PC-9 (cell line): ENCODE data around the gene LRFN3.
"Not testable (repeated sequence)": the region's sequence is repeated elsewhere in the genome, so short reads cannot be mapped to it uniquely, and the experiment has no call there.

Experiments
- CTCF ChIP-seq: fragments of 200-600 bp; sonication (generic); conservative IDR thresholded peaks from 2 replicates; pipeline ENCODE4 v1.6.1; 2017; ENCODE audit warnings: mixed run types, antibody characterized with exemption, mild to moderate bottlenecking, moderate library complexity
- EZH2 ChIP-seq: fragments of 200-600 bp; sonication (generic); IDR thresholded peaks from 2 replicates; pipeline ENCODE4 v1.8.0; 2017; ENCODE audit warnings: antibody characterized with exemption, low read depth

- TF ChIP-seq EZH2, CTCF: not testable (repeated sequence)
These were observed 44.8 kb downstream of the LRFN3 start for GRCh38 chr19:35980997-35981396.
